ENCODE results near the gene KLHL10. TPM values are rescaled to one million over a fixed set of nuclear protein-coding genes. Genes with fewer than 3 reads are reported as not detected.
A peak's percentile ranks its signal among the peaks of the same experiment; 100 is the strongest.

The KLHL10 gene
- total RNA-seq = 0.20 TPM

- DNase-seq = no peak
These were observed at the start of gene KLHL10 for GRCh38 chr17:41837761-41838538. TSS of gene KLHL10 (plus strand) at chr17:41837825. CDS start at chr17:41837933, 108 bp downstream.

GRCh38 chr17:41792845-41793783 lies 44.5 kb upstream of the KLHL10 start:
- DNase-seq = no peak

- no peak for DNase-seq
These were observed 43.7 kb upstream of the KLHL10 start for GRCh38 chr17:41793784-41794539.

GRCh38 chr17:41794540-41794975 lies 43.1 kb upstream of the KLHL10 start:
- no peak for DNase-seq

GRCh38 chr17:41796121-41796895 lies 41.3 kb upstream of the KLHL10 start:
- DNase-seq = no peak

GRCh38 chr17:41797377-41797776 lies 40.2 kb upstream of the KLHL10 start:
- DNase-seq = no peak

GRCh38 chr17:41799366-41799765 lies 38.3 kb upstream of the KLHL10 start:
- no peak for DNase-seq

- DNase-seq = no peak
These were observed 36.8 kb upstream of the KLHL10 start for GRCh38 chr17:41800601-41801373.

- DNase-seq = peak; percentile 63
These were observed 36.0 kb upstream of the KLHL10 start for GRCh38 chr17:41801374-41802271.

GRCh38 chr17:41803049-41804020 lies 34.3 kb upstream of the KLHL10 start:
- no peak for DNase-seq

- DNase-seq = no peak
These were observed 30.8 kb upstream of the KLHL10 start for GRCh38 chr17:41806685-41807445.

- DNase-seq = no peak
These were observed 26.7 kb upstream of the KLHL10 start for GRCh38 chr17:41810659-41811548.

GRCh38 chr17:41811549-41812380 lies 25.9 kb upstream of the KLHL10 start, which contains the start of gene P3H4:
TSS of gene P3H4 (minus strand) at chr17:41811949. CDS start at chr17:41811915, 34 bp downstream.
- DNase-seq = peak; percentile 44

GRCh38 chr17:41812381-41813151 lies 25.1 kb upstream of the KLHL10 start, which contains the start of gene FKBP10:
TSS of gene FKBP10 (plus strand) at chr17:41813004. CDS start at chr17:41813035, 31 bp downstream.
- DNase-seq = peak; percentile 74
